SU-DHL-6 (cell line): Measurements from ENCODE around the gene TBC1D22A.

Source experiments
- H2AFZ ChIP-seq: fragments of 200-600 bp; sonication (generic); 2 replicates; pipeline ENCODE4 v1.6.1; 2014; ENCODE audit warnings: low read depth, mild to moderate bottlenecking, moderate library complexity, mixed read lengths, antibody characterized with exemption, low read length; ENCODE audit not compliant: severe bottlenecking
- H3F3A ChIP-seq: fragments of 200-600 bp; shearing (Covaris generic); 2 replicates; pipeline ENCODE4 v1.6.0; 2016; ENCODE audit warnings: antibody characterized with exemption, mild to moderate bottlenecking; ENCODE audit not compliant: insufficient read depth
- H3K27ac ChIP-seq: fragments of 200-600 bp; sonication (generic); 2 replicates; pipeline ENCODE4 v1.5.1; 2016; ENCODE audit warnings: low read depth, mild to moderate bottlenecking, low read length, moderate library complexity, mixed read lengths
- H3K27me3 ChIP-seq: fragments of 200-600 bp; sonication (generic), shearing (Covaris generic); 2 replicates; pipeline ENCODE4 v1.6.0; 2014; ENCODE audit warnings: mild to moderate bottlenecking, low read length
- H3K36me3 ChIP-seq: fragments of 200-600 bp; sonication (generic); 2 replicates; pipeline ENCODE4 v1.6.1; 2014; ENCODE audit warnings: mild to moderate bottlenecking, low read length, mixed read lengths
- H3K4me2 ChIP-seq: fragments of 300-600, 200-600 bp; shearing (Covaris generic), sonication (generic); 2 replicates; pipeline ENCODE4 v1.6.0; 2014; ENCODE audit warnings: low read length, low read depth, mild to moderate bottlenecking; ENCODE audit not compliant: poor library complexity, severe bottlenecking
- H3K4me3 ChIP-seq: fragments of 200-600 bp; sonication (generic); 2 replicates; pipeline ENCODE4 v1.5.1; 2014; ENCODE audit warnings: antibody characterized with exemption, low read length, mild to moderate bottlenecking, mixed read lengths; ENCODE audit not compliant: insufficient read depth, poor library complexity, severe bottlenecking
- H3K79me2 ChIP-seq: fragments of 200-600 bp; sonication (generic); 2 replicates; pipeline ENCODE4 v1.6.1; 2014; ENCODE audit warnings: mild to moderate bottlenecking, low read length, moderate library complexity; ENCODE audit not compliant: insufficient read depth
- H3K9ac ChIP-seq: fragments of 200-600 bp; sonication (generic); 2 replicates; pipeline ENCODE4 v1.7.0; 2014; ENCODE audit warnings: mild to moderate bottlenecking, low read length
- H3K9me2 ChIP-seq: fragments of 200-600 bp; sonication (generic); replicated peaks from 2 replicates; pipeline ENCODE4 v1.6.1; 2014; ENCODE audit warnings: low read length; ENCODE audit not compliant: insufficient read depth
- H3K9me3 ChIP-seq: fragments of 200-600 bp; sonication (generic); 2 replicates; pipeline ENCODE4 v1.6.1; 2014; ENCODE audit warnings: low read length, mixed read lengths; ENCODE audit not compliant: insufficient read depth
- H4K20me1 ChIP-seq: fragments of 200-600 bp; sonication (generic); 2 replicates; pipeline ENCODE4 v1.6.1; 2014; ENCODE audit warnings: low read depth, mild to moderate bottlenecking, antibody characterized with exemption, low read length, moderate library complexity, mixed read lengths
- EZH2phosphoT487 ChIP-seq: fragments of 200-600 bp; sonication (generic), shearing (Covaris generic); conservative IDR thresholded peaks from 2 replicates; pipeline ENCODE4 v1.6.1; 2018; ENCODE audit warnings: mild to moderate bottlenecking, antibody characterized with exemption, low read length, moderate library complexity, mixed read lengths
- TF ChIP-seq, protein P1 (sequence below): fragments of 200-600 bp; sonication (generic); IDR thresholded peaks from one replicate; pipeline ENCODE4 v1.5.1; 2017; ENCODE audit warnings: antibody characterized with exemption, mild to moderate bottlenecking, low read length, moderate library complexity; ENCODE audit not compliant: insufficient read depth, poor library complexity, severe bottlenecking

The TBC1D22A gene

DNA sequence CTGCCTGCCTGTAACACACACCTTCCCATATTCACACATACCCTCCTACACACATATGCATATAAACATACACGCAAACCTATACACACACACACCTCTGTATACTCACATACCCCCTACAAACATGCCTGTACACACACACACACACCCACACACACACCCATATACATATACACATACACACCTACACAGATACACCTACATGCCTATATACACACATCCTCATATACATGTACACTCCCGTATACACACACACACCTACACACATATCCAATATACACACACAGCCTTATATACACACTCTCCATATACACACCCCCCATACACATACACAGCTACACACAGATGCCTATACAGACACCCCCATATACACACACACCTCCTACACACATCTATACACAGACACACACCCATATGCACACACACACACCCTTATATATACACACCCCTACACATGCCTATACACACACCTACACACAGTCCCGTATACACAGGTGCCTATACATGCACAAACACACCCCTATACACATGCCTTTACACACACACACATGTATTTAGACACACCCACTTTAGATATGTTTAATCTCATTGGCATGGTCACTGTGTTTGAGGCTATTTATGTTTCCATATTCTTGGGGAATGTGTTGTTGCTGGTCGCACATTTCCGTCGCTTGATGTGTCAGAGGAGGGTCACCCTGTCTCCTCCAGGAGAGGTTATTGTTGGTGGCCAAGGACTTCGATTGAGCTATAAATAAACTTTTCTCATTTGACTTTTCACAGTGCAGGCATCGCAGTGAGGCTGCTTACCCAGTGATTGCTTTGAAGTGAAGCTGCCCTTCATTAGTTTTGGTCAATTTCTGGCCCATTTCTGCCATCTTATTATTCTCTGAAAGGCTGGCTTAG, 243.3 kb downstream of the TBC1D22A start:
- H3K79me2 ChIP-seq, result no peaks in the 10 kb centered on the region; the same call in 1 of the 2 replicates
- no peak overlapping the region for H3K27ac ChIP-seq
- no peak overlapping the region for H3K4me2 ChIP-seq
- H3K4me3 ChIP-seq, result no peak overlapping the region
- H3K9me3 ChIP-seq, result no peaks in the 10 kb centered on the region
- H2AFZ ChIP-seq, result no peak overlapping the region
- peaks cover 3% of the 10 kb centered on the region; the same call in 1 of the 2 replicates for H3K36me3 ChIP-seq
- no peaks in the 10 kb centered on the region for H3F3A ChIP-seq
- no peak overlapping the region for H3K9ac ChIP-seq
- no peaks in the 10 kb centered on the region for H3K27me3 ChIP-seq
- TF ChIP-seq EZH2phosphoT487, result no peak
- TF ChIP-seq, protein P1, sequence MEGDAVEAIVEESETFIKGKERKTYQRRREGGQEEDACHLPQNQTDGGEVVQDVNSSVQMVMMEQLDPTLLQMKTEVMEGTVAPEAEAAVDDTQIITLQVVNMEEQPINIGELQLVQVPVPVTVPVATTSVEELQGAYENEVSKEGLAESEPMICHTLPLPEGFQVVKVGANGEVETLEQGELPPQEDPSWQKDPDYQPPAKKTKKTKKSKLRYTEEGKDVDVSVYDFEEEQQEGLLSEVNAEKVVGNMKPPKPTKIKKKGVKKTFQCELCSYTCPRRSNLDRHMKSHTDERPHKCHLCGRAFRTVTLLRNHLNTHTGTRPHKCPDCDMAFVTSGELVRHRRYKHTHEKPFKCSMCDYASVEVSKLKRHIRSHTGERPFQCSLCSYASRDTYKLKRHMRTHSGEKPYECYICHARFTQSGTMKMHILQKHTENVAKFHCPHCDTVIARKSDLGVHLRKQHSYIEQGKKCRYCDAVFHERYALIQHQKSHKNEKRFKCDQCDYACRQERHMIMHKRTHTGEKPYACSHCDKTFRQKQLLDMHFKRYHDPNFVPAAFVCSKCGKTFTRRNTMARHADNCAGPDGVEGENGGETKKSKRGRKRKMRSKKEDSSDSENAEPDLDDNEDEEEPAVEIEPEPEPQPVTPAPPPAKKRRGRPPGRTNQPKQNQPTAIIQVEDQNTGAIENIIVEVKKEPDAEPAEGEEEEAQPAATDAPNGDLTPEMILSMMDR, result no peak
- no peaks in the 10 kb centered on the region for H3K9me2 ChIP-seq
- H4K20me1 ChIP-seq, result no peaks in the 10 kb centered on the region

DNA sequence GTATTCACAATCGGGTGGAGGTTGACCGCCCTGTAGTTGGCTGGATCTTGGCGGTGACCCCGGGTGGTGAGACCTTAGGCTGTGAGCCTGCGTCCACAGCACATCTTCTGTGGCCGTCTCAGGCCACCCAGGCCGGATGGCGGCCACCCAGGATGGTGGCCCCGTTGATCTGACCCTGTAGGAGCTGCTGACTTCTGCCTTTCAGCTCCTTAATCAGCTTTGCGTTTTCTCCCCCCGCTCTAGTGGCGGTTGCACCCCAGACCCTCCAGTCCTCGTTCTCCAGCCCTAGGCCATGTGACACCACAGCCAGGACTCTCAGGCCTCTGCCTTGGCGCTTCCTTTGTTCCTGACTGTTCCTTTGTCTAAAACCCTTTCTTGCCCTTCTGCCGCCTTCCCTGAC, 244.0 kb downstream of the TBC1D22A start:
- H3K79me2 ChIP-seq, result no peaks in the 10 kb centered on the region; the same call in 1 of the 2 replicates
- no peak overlapping the region for H3K9ac ChIP-seq
- H3K9me3 ChIP-seq, result no peaks in the 10 kb centered on the region
- no peak overlapping the region for H3K4me2 ChIP-seq
- H3K36me3 ChIP-seq, result peaks cover 3% of the 10 kb centered on the region; the same call in 1 of the 2 replicates
- H2AFZ ChIP-seq, result no peak overlapping the region
- H3K4me3 ChIP-seq, result no peak overlapping the region
- TF ChIP-seq EZH2phosphoT487, result no peak
- TF ChIP-seq, protein P1, result no peak
- H3K9me2 ChIP-seq, result no peaks in the 10 kb centered on the region
- H3K27me3 ChIP-seq, result no peaks in the 10 kb centered on the region
- H3K27ac ChIP-seq, result no peak overlapping the region
- H4K20me1 ChIP-seq, result no peaks in the 10 kb centered on the region
- no peaks in the 10 kb centered on the region for H3F3A ChIP-seq

DNA sequence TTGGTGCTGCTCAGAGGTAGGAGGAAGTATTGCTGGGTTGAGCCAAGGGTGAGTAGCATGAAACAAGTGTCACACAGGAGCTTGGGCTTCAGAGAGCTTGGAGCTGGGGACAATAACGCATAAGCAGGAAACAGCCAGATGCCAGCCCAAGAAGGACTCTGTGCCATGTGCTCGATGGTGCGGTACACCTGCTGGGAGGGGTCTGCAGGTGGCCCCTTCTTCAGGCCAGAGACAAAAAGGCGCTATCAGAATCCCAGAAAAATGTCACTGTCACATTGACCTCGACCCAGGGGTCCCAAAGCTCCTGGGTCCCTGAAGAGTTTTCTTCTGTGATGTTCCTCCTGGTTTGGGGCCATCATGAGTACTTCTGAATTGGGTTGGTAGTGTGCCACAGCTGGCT, 244.4 kb downstream of the TBC1D22A start:
- Histone ChIP-seq H3K27ac (no peak overlapping the region), H3K4me2 (no peak overlapping the region), H3K9ac (no peak overlapping the region), H4K20me1 (no peaks in the 10 kb centered on the region), H3K36me3 (peaks cover 3% of the 10 kb centered on the region; the same call in 1 of the 2 replicates), H3F3A (no peaks in the 10 kb centered on the region), H3K4me3 (no peak overlapping the region), H3K27me3 (no peaks in the 10 kb centered on the region), H3K9me3 (no peaks in the 10 kb centered on the region), H3K79me2 (no peaks in the 10 kb centered on the region; the same call in 1 of the 2 replicates), H3K9me2 (no peaks in the 10 kb centered on the region), H2AFZ (no peak overlapping the region)
- TF ChIP-seq, protein P1, result no peak
